Liver (tissue), 9 donors: ENCODE results near the gene ERC1. TPM values are rescaled to one million over a fixed set of nuclear protein-coding genes. Genes with fewer than 3 reads are reported as not detected.

Experiments
- DNase-seq: peaks from one replicate; pipeline ENCODE4 v3.0.0-alpha.2; 2017; ENCODE audit warnings: low spot score
- H3K27ac ChIP-seq, 2 donors: one replicate each; pipeline ENCODE4 v1.7.0; 2013; ENCODE audit warnings: inconsistent platforms in 2 of 2, low read length in 2 of 2, control low read depth in 1 of 2, low read depth in 1 of 2, mild to moderate bottlenecking in 1 of 2
- H3K27me3 ChIP-seq, 4 donors: one replicate each; pipeline versions ENCODE4 v1.6.1 to v1.7.0; 2013; ENCODE audit warnings: low read length in 3 of 4, inconsistent platforms in 1 of 4, mild to moderate bottlenecking in 1 of 4, moderate library complexity in 1 of 4; ENCODE audit not compliant: control insufficient read depth in 4 of 4, insufficient read depth in 4 of 4
- H3K36me3 ChIP-seq, 4 donors: one replicate each; pipeline versions ENCODE4 v1.6.1 to v1.7.0; 2013; ENCODE audit warnings: low read length in 3 of 4, mild to moderate bottlenecking in 3 of 4, low read depth in 1 of 4, moderate library complexity in 1 of 4; ENCODE audit not compliant: control insufficient read depth in 4 of 4, insufficient read depth in 3 of 4
- H3K4me1 ChIP-seq, 4 donors: one replicate each; pipeline versions ENCODE4 v1.6.1 to v1.7.0; 2013; ENCODE audit warnings: low read length in 3 of 4, mild to moderate bottlenecking in 3 of 4, moderate library complexity in 1 of 4; ENCODE audit not compliant: control insufficient read depth in 4 of 4, insufficient read depth in 4 of 4
- H3K4me3 ChIP-seq, 3 donors: one replicate each; pipeline versions ENCODE4 v1.6.1 to v1.7.0; 2013; ENCODE audit warnings: low read length in 3 of 3, control low read depth in 1 of 3, low read depth in 1 of 3, mild to moderate bottlenecking in 1 of 3
- H3K9ac ChIP-seq, 2 donors: one replicate each; pipeline ENCODE4 v1.7.0; 2013; ENCODE audit warnings: low read length in 2 of 2, mild to moderate bottlenecking in 2 of 2, moderate library complexity in 2 of 2, control low read depth in 1 of 2, low read depth in 1 of 2
- H3K9me3 ChIP-seq, 4 donors: one replicate each; pipeline versions ENCODE4 v1.6.1 to v1.7.0; 2013; ENCODE audit warnings: low read length in 3 of 4; ENCODE audit not compliant: control insufficient read depth in 4 of 4
- EGR1 ChIP-seq, 2 donors: IDR thresholded peaks; 2 replicates each; pipeline ENCODE4 v1.6.1; 2016 to 2018; ENCODE audit warnings: antibody characterized with exemption in 2 of 2, low read depth in 2 of 2
- FOXA1 ChIP-seq: IDR thresholded peaks from 2 replicates; pipeline ENCODE4 v1.6.1; 2016; ENCODE audit warnings: antibody characterized with exemption
- FOXA2 ChIP-seq: IDR thresholded peaks from 2 replicates; pipeline ENCODE4 v1.6.1; 2016; ENCODE audit warnings: antibody characterized with exemption
- GABPA ChIP-seq, 2 donors: IDR thresholded peaks in 1 of 2; conservative IDR thresholded peaks in 1 of 2; 2 replicates each; pipeline ENCODE4 v1.6.1; 2016; ENCODE audit warnings: antibody characterized with exemption in 2 of 2, mild to moderate bottlenecking in 1 of 2, moderate library complexity in 1 of 2
- HNF4A ChIP-seq, 2 donors: conservative IDR thresholded peaks; 2 replicates each; pipeline ENCODE4 v1.6.1; 2016; ENCODE audit warnings: antibody characterized with exemption in 2 of 2, mild to moderate bottlenecking in 2 of 2
- HNF4G ChIP-seq: IDR thresholded peaks from 2 replicates; pipeline ENCODE4 v1.6.1; 2016; ENCODE audit warnings: antibody characterized with exemption
- JUND ChIP-seq, 2 donors: IDR thresholded peaks; 2 replicates each; pipeline ENCODE4 v1.6.1; 2016; ENCODE audit warnings: antibody characterized with exemption in 2 of 2
- RAD21 ChIP-seq, 2 donors: IDR thresholded peaks; 2 replicates each; pipeline ENCODE4 v1.6.1; 2016; ENCODE audit warnings: antibody characterized with exemption in 2 of 2, mild to moderate bottlenecking in 2 of 2
- RXRA ChIP-seq, 2 donors: IDR thresholded peaks; 2 replicates each; pipeline ENCODE4 v1.6.1; 2017 to 2018; ENCODE audit warnings: antibody characterized with exemption in 2 of 2, mild to moderate bottlenecking in 1 of 2
- SP1 ChIP-seq: IDR thresholded peaks from 2 replicates; pipeline ENCODE4 v1.6.1; 2018; ENCODE audit warnings: antibody characterized with exemption, mild to moderate bottlenecking
- TAF1 ChIP-seq: conservative IDR thresholded peaks from 2 replicates; pipeline ENCODE4 v1.6.1; 2016; ENCODE audit warnings: antibody characterized with exemption, mild to moderate bottlenecking
- YY1 ChIP-seq: IDR thresholded peaks from 2 replicates; pipeline ENCODE4 v1.6.1; 2016; ENCODE audit warnings: antibody characterized with exemption, mild to moderate bottlenecking
- WGBS: extraction: QIAGEN DNeasy Blood & Tissue Kit; methylation state at CpG from one replicate; pipeline ENCODE4 v1.1.7; 2013; 5-methylcytosine and 5-hydroxymethylcytosine counted together
- polyA plus RNA-seq, 2 donors: library from polyadenylated mRNA; stranded (reverse) in 1 of 2; unstranded in 1 of 2; fragments of 200-250 nt in 1 of 2; fragments of >200 nt in 1 of 2; fragmentation: Nextera tagmentation in 1 of 2; extraction: Ambion mirVana in 1 of 2; gene quantifications; one replicate each; pipeline versions ENCODE4 v1.2.1 to v1.2.3, GENCODE V29; 2013 to 2015
- total RNA-seq, 2 donors: library from RNA; depleted of rRNA; stranded (reverse); fragments of >200 nt; gene quantifications; one replicate each; pipeline ENCODE4 v1.2.3, GENCODE V29; 2014
- TF ChIP-seq, protein P1 (sequence below): IDR thresholded peaks from 2 replicates; pipeline ENCODE4 v1.6.1; 2016; ENCODE audit warnings: antibody characterized with exemption, mild to moderate bottlenecking
- TF ChIP-seq, protein P2 (sequence below): IDR thresholded peaks from 2 replicates; pipeline ENCODE4 v1.6.1; 2016; ENCODE audit warnings: antibody characterized with exemption
- TF ChIP-seq, protein P3 (sequence below): fragments of 150-350 bp; IDR thresholded peaks from 2 replicates; pipeline ENCODE4 v1.5.1; 2017; ENCODE audit warnings: improper control_type of control experiment, low read depth, low read length; ENCODE audit not compliant: missing input control
- TF ChIP-seq, protein P4 (sequence below): IDR thresholded peaks from 2 replicates; pipeline ENCODE4 v1.6.1; 2016; ENCODE audit warnings: antibody characterized with exemption
- donor health status: healthy.
- donor health status: healthy.
- donor health status: healthy.
- donor health status: healthy.
- donor health status: healthy.

Gene ERC1
- total and polyA plus RNA-seq, 4 donors, result 6.2 to 50.2 (median 10.3) TPM

DNA sequence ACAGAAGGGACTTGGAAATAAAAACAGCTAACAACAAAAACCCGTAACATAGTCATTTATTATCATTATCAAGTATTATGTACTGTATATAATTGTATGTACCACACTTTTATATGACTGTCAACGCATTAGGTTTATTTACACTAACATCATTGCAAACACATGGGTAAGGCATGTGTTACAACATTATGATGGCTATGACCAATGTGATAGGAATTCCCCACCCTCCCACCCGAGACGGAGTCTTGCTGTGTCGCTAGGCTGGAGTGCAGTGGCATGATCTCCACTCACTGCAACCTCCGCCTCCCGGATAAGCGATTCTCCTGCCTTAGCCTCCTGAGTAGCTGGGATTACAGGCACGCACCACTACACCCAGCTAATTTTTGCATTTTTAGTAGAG is 82.6 kb downstream of the ERC1 start:
- DNase-seq, result no peak
- Histone ChIP-seq H3K9ac (no peak overlapping the region), H3K4me3 (no peak overlapping the region), H3K4me1 (no peaks in the 10 kb centered on the region), H3K27ac (no peak overlapping the region), H3K36me3 (no peaks in the 10 kb centered on the region), H3K27me3 (no peaks in the 10 kb centered on the region), H3K9me3 (no peaks in the 10 kb centered on the region)
- no peak for TF ChIP-seq YY1
- no peak for TF ChIP-seq RAD21 (IDR thresholded peaks at IDR 0.05)
- WGBS, result 99% methylated on average over 9 of the region's 9 CpGs

DNA sequence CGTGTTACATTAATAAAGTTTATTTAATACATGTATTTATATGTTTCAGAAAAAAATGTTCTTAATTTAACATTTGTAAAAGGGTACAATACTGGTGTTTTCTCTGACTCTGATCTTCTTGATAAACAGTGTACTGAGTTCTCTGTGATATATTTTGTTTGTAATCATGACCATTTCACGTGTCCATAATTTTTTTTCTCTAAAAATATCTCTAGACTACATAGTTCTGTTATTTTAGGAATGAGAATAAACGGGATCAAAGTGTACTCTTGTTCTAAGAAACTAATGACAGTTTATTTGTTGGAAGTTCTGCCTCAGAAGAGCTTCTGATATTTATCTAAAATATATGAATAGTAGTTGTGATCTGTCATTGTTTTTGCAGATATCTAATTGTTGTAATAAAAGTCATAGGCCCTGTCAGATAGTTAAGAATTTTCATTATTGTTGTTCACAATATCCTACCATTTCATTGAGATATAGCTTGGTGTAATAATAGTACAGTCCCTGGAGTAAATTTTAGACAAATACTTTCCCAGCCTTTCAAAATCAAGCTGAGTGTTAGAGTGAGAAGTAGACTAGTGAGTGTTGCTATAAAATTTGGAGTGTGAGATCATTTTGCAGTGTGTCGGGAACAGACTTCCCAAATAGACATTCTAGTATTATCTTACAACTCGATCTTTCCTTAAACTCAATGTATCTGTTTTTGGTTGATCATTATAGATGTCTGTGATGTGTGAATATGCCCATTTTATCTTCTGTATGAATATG is 86.2 kb downstream of the ERC1 start:
- WGBS, result 78% methylated on average over 5 of the region's 5 CpGs

DNA sequence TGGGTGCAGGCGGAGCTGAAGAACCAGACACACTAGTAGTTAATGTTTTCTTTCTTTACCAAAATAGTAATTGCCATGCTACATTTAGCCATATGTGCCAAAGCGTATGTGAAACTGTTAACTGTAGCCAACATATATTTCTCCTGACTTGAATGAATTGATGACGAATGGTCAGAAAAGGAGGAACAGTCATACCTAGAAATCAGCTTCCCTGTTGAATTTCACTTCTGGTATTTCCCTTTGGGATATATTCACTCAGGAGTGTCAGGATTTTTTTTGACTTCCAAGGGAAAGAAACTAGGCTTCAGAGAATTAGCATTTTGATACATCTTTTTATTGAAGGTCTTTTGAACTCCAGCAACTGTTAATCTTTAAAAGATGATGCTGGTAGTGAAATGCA is 87.0 kb downstream of the ERC1 start:
- Histone ChIP-seq H3K27ac (no peak overlapping the region), H3K9ac (no peak overlapping the region), H3K36me3 (no peaks in the 10 kb centered on the region), H3K4me1 (peaks cover 0 to 3% (median 0%) of the 10 kb centered on the region in 4 donors), H3K27me3 (no peaks in the 10 kb centered on the region), H3K9me3 (no peaks in the 10 kb centered on the region), H3K4me3 (no peak overlapping the region)
- WGBS, result 84% methylated on average over 3 of the region's 3 CpGs
- DNase-seq, result no peak
- no peak for TF ChIP-seq JUND (IDR thresholded peaks at IDR 0.05)
- TF ChIP-seq HNF4A (conservative IDR thresholded peaks at IDR 0.05), result no peak
- no peak for TF ChIP-seq YY1
- TF ChIP-seq HNF4G, result no peak
- no peak for TF ChIP-seq EGR1 (IDR thresholded peaks at IDR 0.05; ENCODE audit: low read depth in 2 of 2)
- no peak for TF ChIP-seq GABPA (IDR thresholded peaks at IDR 0.05 in 1 of 2, conservative IDR thresholded peaks at IDR 0.05 in 1 of 2)
- no peak for TF ChIP-seq FOXA2
- no peak for TF ChIP-seq FOXA1
- no peak for TF ChIP-seq RAD21 (IDR thresholded peaks at IDR 0.05)
- TF ChIP-seq, protein P1, sequence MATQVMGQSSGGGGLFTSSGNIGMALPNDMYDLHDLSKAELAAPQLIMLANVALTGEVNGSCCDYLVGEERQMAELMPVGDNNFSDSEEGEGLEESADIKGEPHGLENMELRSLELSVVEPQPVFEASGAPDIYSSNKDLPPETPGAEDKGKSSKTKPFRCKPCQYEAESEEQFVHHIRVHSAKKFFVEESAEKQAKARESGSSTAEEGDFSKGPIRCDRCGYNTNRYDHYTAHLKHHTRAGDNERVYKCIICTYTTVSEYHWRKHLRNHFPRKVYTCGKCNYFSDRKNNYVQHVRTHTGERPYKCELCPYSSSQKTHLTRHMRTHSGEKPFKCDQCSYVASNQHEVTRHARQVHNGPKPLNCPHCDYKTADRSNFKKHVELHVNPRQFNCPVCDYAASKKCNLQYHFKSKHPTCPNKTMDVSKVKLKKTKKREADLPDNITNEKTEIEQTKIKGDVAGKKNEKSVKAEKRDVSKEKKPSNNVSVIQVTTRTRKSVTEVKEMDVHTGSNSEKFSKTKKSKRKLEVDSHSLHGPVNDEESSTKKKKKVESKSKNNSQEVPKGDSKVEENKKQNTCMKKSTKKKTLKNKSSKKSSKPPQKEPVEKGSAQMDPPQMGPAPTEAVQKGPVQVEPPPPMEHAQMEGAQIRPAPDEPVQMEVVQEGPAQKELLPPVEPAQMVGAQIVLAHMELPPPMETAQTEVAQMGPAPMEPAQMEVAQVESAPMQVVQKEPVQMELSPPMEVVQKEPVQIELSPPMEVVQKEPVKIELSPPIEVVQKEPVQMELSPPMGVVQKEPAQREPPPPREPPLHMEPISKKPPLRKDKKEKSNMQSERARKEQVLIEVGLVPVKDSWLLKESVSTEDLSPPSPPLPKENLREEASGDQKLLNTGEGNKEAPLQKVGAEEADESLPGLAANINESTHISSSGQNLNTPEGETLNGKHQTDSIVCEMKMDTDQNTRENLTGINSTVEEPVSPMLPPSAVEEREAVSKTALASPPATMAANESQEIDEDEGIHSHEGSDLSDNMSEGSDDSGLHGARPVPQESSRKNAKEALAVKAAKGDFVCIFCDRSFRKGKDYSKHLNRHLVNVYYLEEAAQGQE, result no peak
- TF ChIP-seq RXRA (IDR thresholded peaks at IDR 0.05), result no peak
- TF ChIP-seq, protein P2, sequence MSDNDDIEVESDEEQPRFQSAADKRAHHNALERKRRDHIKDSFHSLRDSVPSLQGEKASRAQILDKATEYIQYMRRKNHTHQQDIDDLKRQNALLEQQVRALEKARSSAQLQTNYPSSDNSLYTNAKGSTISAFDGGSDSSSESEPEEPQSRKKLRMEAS, result no peak
- TF ChIP-seq TAF1, result no peak
- no peak for TF ChIP-seq SP1

More for the DNA sequence above, 86.2 kb downstream of the ERC1 start:
- no peak for DNase-seq
- Histone ChIP-seq H3K9me3 (no peaks in the 10 kb centered on the region), H3K4me3 (no peak overlapping the region), H3K36me3 (no peaks in the 10 kb centered on the region), H3K27me3 (no peaks in the 10 kb centered on the region), H3K27ac (no peak overlapping the region), H3K9ac (no peak overlapping the region), H3K4me1 (peaks cover 0 to 3% (median 0%) of the 10 kb centered on the region in 4 donors)
- no peak for TF ChIP-seq JUND (IDR thresholded peaks at IDR 0.05)
- TF ChIP-seq YY1, result no peak
- TF ChIP-seq, protein P3, sequence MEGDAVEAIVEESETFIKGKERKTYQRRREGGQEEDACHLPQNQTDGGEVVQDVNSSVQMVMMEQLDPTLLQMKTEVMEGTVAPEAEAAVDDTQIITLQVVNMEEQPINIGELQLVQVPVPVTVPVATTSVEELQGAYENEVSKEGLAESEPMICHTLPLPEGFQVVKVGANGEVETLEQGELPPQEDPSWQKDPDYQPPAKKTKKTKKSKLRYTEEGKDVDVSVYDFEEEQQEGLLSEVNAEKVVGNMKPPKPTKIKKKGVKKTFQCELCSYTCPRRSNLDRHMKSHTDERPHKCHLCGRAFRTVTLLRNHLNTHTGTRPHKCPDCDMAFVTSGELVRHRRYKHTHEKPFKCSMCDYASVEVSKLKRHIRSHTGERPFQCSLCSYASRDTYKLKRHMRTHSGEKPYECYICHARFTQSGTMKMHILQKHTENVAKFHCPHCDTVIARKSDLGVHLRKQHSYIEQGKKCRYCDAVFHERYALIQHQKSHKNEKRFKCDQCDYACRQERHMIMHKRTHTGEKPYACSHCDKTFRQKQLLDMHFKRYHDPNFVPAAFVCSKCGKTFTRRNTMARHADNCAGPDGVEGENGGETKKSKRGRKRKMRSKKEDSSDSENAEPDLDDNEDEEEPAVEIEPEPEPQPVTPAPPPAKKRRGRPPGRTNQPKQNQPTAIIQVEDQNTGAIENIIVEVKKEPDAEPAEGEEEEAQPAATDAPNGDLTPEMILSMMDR, result no peak
- no peak for TF ChIP-seq RAD21 (IDR thresholded peaks at IDR 0.05)
- TF ChIP-seq, protein P4, sequence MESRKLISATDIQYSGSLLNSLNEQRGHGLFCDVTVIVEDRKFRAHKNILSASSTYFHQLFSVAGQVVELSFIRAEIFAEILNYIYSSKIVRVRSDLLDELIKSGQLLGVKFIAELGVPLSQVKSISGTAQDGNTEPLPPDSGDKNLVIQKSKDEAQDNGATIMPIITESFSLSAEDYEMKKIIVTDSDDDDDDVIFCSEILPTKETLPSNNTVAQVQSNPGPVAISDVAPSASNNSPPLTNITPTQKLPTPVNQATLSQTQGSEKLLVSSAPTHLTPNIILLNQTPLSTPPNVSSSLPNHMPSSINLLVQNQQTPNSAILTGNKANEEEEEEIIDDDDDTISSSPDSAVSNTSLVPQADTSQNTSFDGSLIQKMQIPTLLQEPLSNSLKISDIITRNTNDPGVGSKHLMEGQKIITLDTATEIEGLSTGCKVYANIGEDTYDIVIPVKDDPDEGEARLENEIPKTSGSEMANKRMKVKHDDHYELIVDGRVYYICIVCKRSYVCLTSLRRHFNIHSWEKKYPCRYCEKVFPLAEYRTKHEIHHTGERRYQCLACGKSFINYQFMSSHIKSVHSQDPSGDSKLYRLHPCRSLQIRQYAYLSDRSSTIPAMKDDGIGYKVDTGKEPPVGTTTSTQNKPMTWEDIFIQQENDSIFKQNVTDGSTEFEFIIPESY, result no peak
- no peak for TF ChIP-seq FOXA1
- no peak for TF ChIP-seq TAF1
- no peak for TF ChIP-seq EGR1 (IDR thresholded peaks at IDR 0.05; ENCODE audit: low read depth in 2 of 2)
- TF ChIP-seq FOXA2, result no peak
